Stimulated activated naive CD8-positive, alpha-beta T cell treated with anti-CD3 and anti-CD28 coated beads, Interleukin-15, Interleukin-2, amounts not matched to agents 100 ng/mL and 50 ng/mL, for 24 hours (primary cell): ENCODE results near the gene UVSSA.
A peak's percentile ranks its signal among the peaks of the same experiment; 100 is the strongest.

ENCODE experiments used
- H3K27ac Mint-ChIP-seq: one replicate; pipeline ENCODE4 v1.8.0; 2021; ENCODE audit warnings: mild to moderate bottlenecking, mixed read lengths
- H3K27me3 Mint-ChIP-seq: one replicate; pipeline ENCODE4 v1.8.0; 2021; ENCODE audit warnings: mixed read lengths
- H3K36me3 Mint-ChIP-seq: one replicate; pipeline ENCODE4 v1.8.0; 2021; ENCODE audit warnings: low read depth, mixed read lengths
- H3K4me1 Mint-ChIP-seq: one replicate; pipeline ENCODE4 v1.8.0; 2021; ENCODE audit warnings: low read depth, mixed read lengths
- H3K4me3 Mint-ChIP-seq: one replicate; pipeline ENCODE4 v1.8.0; 2021; ENCODE audit warnings: mild to moderate bottlenecking, mixed read lengths
- H3K9me3 Mint-ChIP-seq: one replicate; pipeline ENCODE4 v1.8.0; 2021; ENCODE audit warnings: mixed read lengths

UVSSA gene

GRCh38 chr4:1310796-1311631 lies 36.0 kb upstream of the UVSSA start:
- no peak overlapping the region for H3K27ac Mint-ChIP-seq
- no peaks in the 10 kb centered on the region for H3K9me3 Mint-ChIP-seq
- H3K4me3 Mint-ChIP-seq = no peak overlapping the region
- no peaks in the 10 kb centered on the region for H3K27me3 Mint-ChIP-seq
- peaks cover 38% of the 10 kb centered on the region for H3K36me3 Mint-ChIP-seq
- peaks cover 63% of the 10 kb centered on the region for H3K4me1 Mint-ChIP-seq

- H3K4me1 Mint-ChIP-seq = peaks cover 45% of the 10 kb centered on the region
- no peak overlapping the region for H3K27ac Mint-ChIP-seq
Measured at GRCh38 chr4:1312821-1313640, 34.0 kb upstream of the UVSSA start.

GRCh38 chr4:1315306-1315705 lies 31.7 kb upstream of the UVSSA start:
- Mint-ChIP-seq H3K27ac (peak overlapping the region; percentile 52), H3K36me3 (peaks cover 56% of the 10 kb centered on the region), H3K27me3 (no peaks in the 10 kb centered on the region), H3K9me3 (no peaks in the 10 kb centered on the region), H3K4me3 (no peak overlapping the region), H3K4me1 (peaks cover 24% of the 10 kb centered on the region)

More at GRCh38 chr4:1312821-1313640, 34.0 kb upstream of the UVSSA start:
- Mint-ChIP-seq H3K9me3 (no peaks in the 10 kb centered on the region), H3K27me3 (no peaks in the 10 kb centered on the region), H3K36me3 (peaks cover 38% of the 10 kb centered on the region), H3K4me3 (no peak overlapping the region)

GRCh38 chr4:1315836-1316536 lies 31.0 kb upstream of the UVSSA start:
- no peaks in the 10 kb centered on the region for H3K27me3 Mint-ChIP-seq
- H3K27ac Mint-ChIP-seq = peak overlapping the region; percentile 45
- peaks cover 60% of the 10 kb centered on the region for H3K36me3 Mint-ChIP-seq
- H3K9me3 Mint-ChIP-seq = no peaks in the 10 kb centered on the region
- H3K4me3 Mint-ChIP-seq = no peak overlapping the region
- peaks cover 21% of the 10 kb centered on the region for H3K4me1 Mint-ChIP-seq

- Mint-ChIP-seq H3K27me3 (no peaks in the 10 kb centered on the region), H3K4me3 (no peak overlapping the region), H3K9me3 (no peaks in the 10 kb centered on the region), H3K36me3 (peaks cover 65% of the 10 kb centered on the region), H3K4me1 (peaks cover 14% of the 10 kb centered on the region), H3K27ac (no peak overlapping the region)
Measured at GRCh38 chr4:1316537-1317168, 30.4 kb upstream of the UVSSA start.

- H3K4me3 Mint-ChIP-seq = no peak overlapping the region
- H3K27me3 Mint-ChIP-seq = no peaks in the 10 kb centered on the region
- no peak overlapping the region for H3K27ac Mint-ChIP-seq
- peaks cover 62% of the 10 kb centered on the region for H3K36me3 Mint-ChIP-seq
- peaks cover 13% of the 10 kb centered on the region for H3K4me1 Mint-ChIP-seq
- no peaks in the 10 kb centered on the region for H3K9me3 Mint-ChIP-seq
Measured at GRCh38 chr4:1317177-1318045, 29.6 kb upstream of the UVSSA start.

GRCh38 chr4:1318046-1318375 lies 29.0 kb upstream of the UVSSA start:
- Mint-ChIP-seq H3K4me1 (peaks cover 13% of the 10 kb centered on the region), H3K36me3 (peaks cover 56% of the 10 kb centered on the region), H3K27ac (no peak overlapping the region), H3K27me3 (no peaks in the 10 kb centered on the region), H3K9me3 (no peaks in the 10 kb centered on the region), H3K4me3 (no peak overlapping the region)

- no peak overlapping the region for H3K27ac Mint-ChIP-seq
- no peak overlapping the region for H3K4me3 Mint-ChIP-seq
- peaks cover 50% of the 10 kb centered on the region for H3K36me3 Mint-ChIP-seq
- peaks cover 13% of the 10 kb centered on the region for H3K4me1 Mint-ChIP-seq
- no peaks in the 10 kb centered on the region for H3K27me3 Mint-ChIP-seq
- H3K9me3 Mint-ChIP-seq = no peaks in the 10 kb centered on the region
Measured at GRCh38 chr4:1318488-1319213, 28.4 kb upstream of the UVSSA start.

- Mint-ChIP-seq H3K36me3 (peaks cover 32% of the 10 kb centered on the region), H3K27ac (no peak overlapping the region), H3K9me3 (no peaks in the 10 kb centered on the region), H3K27me3 (no peaks in the 10 kb centered on the region), H3K4me1 (no peaks in the 10 kb centered on the region), H3K4me3 (no peak overlapping the region)
Measured at GRCh38 chr4:1321486-1321885, 25.5 kb upstream of the UVSSA start.

- H3K27me3 Mint-ChIP-seq = no peaks in the 10 kb centered on the region
- no peak overlapping the region for H3K27ac Mint-ChIP-seq
- H3K4me3 Mint-ChIP-seq = no peak overlapping the region
- H3K4me1 Mint-ChIP-seq = no peaks in the 10 kb centered on the region
- no peaks in the 10 kb centered on the region for H3K9me3 Mint-ChIP-seq
- H3K36me3 Mint-ChIP-seq = peaks cover 32% of the 10 kb centered on the region
Measured at GRCh38 chr4:1321946-1322650, 24.9 kb upstream of the UVSSA start.

- H3K36me3 Mint-ChIP-seq = peaks cover 25% of the 10 kb centered on the region
Measured at GRCh38 chr4:1323280-1323634, 23.8 kb upstream of the UVSSA start.

GRCh38 chr4:1323635-1324442 lies 23.2 kb upstream of the UVSSA start:
- H3K36me3 Mint-ChIP-seq = peaks cover 20% of the 10 kb centered on the region
- no peaks in the 10 kb centered on the region for H3K9me3 Mint-ChIP-seq
- no peak overlapping the region for H3K27ac Mint-ChIP-seq
- no peak overlapping the region for H3K4me3 Mint-ChIP-seq
- peaks cover under 1% of the 10 kb centered on the region for H3K4me1 Mint-ChIP-seq
- no peaks in the 10 kb centered on the region for H3K27me3 Mint-ChIP-seq

More at GRCh38 chr4:1323280-1323634, 23.8 kb upstream of the UVSSA start:
- no peaks in the 10 kb centered on the region for H3K9me3 Mint-ChIP-seq
- no peaks in the 10 kb centered on the region for H3K4me1 Mint-ChIP-seq
- no peak overlapping the region for H3K4me3 Mint-ChIP-seq
- no peaks in the 10 kb centered on the region for H3K27me3 Mint-ChIP-seq
- no peak overlapping the region for H3K27ac Mint-ChIP-seq
